GM19463 (cell line): ENCODE data around the gene DIP2C.
"Not testable (repeated sequence)": the region's sequence is repeated elsewhere in the genome, so short reads cannot be mapped to it uniquely, and the experiment has no call there.

Experiments
- ATAC-seq: cut with Tn5 transposase; IDR thresholded peaks from one replicate; pipeline ENCODE4 v1.9.1; 2021; ENCODE audit warnings: mild to moderate bottlenecking, moderate library complexity; ENCODE audit not compliant: unreplicated experiment

The DIP2C gene

GRCh38 chr10:349081-349480, 340.4 kb downstream of the DIP2C start:
- no peak for ATAC-seq

DNA sequence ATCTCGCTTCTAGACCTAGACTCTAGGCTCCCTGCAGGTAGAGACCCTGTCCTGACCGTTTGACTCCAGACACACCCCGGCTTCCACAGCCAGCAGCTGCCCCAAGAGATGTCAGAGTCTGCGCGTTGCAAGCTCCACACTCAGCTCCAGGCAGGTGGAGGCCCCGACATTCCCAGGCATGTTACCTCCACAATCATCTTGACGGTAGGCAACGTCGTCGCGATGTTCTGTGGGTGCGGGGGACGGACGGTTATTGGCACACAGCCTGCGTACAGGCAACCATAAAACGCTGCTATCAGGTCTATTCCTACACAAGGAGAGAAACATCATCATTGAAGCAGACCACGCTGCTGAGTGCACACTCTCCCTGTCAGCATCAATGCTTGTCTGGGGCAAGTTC, 341.0 kb downstream of the DIP2C start:
- ATAC-seq, result no peak

- ATAC-seq, result not testable (repeated sequence)
Observed at GRCh38 chr10:347774-348173, 341.7 kb downstream of the DIP2C start.

GRCh38 chr10:347190-347589, 342.3 kb downstream of the DIP2C start:
- ATAC-seq, result not testable (repeated sequence)

- ATAC-seq, result no peak
Observed at GRCh38 chr10:344582-345200, 344.8 kb downstream of the DIP2C start.

- no peak for ATAC-seq
Observed at GRCh38 chr10:343231-344220, 345.9 kb downstream of the DIP2C start.

GRCh38 chr10:341081-341740, 348.3 kb downstream of the DIP2C start:
- no peak for ATAC-seq

DNA sequence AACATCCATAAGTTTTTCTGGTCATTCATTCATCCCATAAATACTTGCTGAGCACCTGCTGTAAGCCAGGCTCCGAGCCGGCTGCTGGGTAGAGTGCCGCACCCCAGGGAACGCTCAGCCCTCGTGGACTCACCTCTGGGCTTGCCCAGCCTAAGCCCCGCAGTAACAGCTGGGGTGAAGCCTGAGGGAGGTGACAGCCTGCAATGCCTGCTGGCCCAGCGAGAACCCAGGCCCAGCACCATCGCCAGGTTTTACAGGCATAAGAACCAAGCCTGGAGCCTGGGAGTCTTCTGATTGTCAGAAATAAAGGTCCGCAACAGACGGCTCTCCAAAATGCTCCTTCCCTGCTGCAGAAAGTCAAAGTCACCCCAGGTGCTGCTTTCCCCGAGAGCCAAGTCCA, 348.8 kb downstream of the DIP2C start:
- no peak for ATAC-seq

DNA sequence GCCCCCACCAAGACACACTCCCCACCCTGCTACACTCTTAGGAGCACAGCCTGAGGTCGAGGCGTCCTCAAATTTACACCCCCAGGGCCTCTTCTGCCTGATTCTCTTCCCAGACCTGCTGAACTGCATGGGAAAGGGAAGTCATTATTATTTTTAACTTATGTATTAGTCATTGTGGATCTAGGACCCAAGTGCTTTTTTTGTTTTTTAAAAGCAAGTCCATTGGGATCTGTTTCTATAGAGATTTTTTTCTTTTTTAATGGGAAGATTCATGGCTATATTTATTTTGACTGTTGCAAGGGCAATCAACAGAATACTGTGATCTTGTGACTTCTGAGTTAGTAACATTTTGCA, 350.5 kb downstream of the DIP2C start:
- ATAC-seq, result no peak

- ATAC-seq, result no peak
Observed at GRCh38 chr10:338171-339037, 351.1 kb downstream of the DIP2C start.

GRCh38 chr10:336247-336646, 353.2 kb downstream of the DIP2C start:
- no peak for ATAC-seq

- ATAC-seq, result no peak
Observed at GRCh38 chr10:335151-335800, 354.2 kb downstream of the DIP2C start.

DNA sequence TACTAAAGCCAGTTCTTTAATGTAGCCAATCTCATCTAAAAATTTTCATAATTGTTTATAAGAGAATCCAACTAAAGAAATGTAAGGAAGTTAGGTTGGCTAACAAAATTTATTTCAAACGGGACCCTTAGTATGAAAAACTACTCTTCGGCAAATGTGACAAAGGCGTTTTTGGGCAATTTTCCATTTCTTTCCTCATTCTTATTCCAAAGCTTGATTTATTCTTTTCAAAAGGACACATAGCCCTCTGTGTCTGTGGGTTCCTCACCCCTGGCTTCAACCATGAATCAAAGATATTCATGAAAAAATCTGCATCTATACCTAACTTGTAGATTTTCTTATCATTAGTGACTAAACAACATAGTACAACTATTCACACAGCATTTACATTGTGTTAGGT, 358.3 kb downstream of the DIP2C start:
- ATAC-seq, result no peak

GRCh38 chr10:329361-330099, 359.9 kb downstream of the DIP2C start:
- ATAC-seq, result no peak

GRCh38 chr10:327889-328852, 361.3 kb downstream of the DIP2C start:
- ATAC-seq, result no peak

GRCh38 chr10:326894-327635, 362.4 kb downstream of the DIP2C start:
- ATAC-seq, result no peak

DNA sequence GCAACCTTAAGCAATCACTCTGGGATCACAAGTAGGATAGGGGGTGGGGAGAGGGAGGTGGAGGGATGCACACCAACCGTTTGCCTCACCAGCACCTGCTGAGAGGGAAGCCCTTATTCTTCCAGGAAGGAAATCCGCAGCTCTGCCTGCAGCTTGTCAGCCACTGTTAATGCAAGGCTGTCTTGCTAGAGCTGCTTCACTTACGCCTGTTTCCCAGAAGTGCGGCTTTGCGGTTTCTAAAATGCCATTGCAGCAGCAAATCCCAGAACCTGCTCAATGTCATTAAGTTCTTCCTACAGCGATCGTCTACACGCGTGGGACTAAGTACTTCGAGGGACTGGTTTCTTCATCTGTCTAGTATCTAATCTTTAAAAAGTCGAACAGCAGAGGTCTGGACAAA, 363.1 kb downstream of the DIP2C start:
- no peak for ATAC-seq

GRCh38 chr10:325282-325681, 364.2 kb downstream of the DIP2C start:
- ATAC-seq, result no peak
